BLaER1 (cell line): ENCODE results near the gene ATL3.
A peak's percentile ranks its signal among the peaks of the same experiment; 100 is the strongest.
"Not testable (repeated sequence)": the region's sequence is repeated elsewhere in the genome, so short reads cannot be mapped to it uniquely, and the experiment has no call there.

Experiments used
- H3K27ac ChIP-seq: shearing (Covaris generic); formaldehyde crosslinking; 2 replicates; pipeline ENCODE4 v1.8.1; 2022
- H3K27me3 ChIP-seq: shearing (Covaris generic); formaldehyde crosslinking; 2 replicates; pipeline ENCODE4 v1.8.1; 2022
- H3K36me3 ChIP-seq: shearing (Covaris generic); formaldehyde crosslinking; 2 replicates; pipeline ENCODE4 v1.8.1; 2022
- H3K4me1 ChIP-seq: shearing (Covaris generic); formaldehyde crosslinking; 2 replicates; pipeline ENCODE4 v1.8.1; 2022
- H3K4me2 ChIP-seq: shearing (Covaris generic); formaldehyde crosslinking; 2 replicates; pipeline ENCODE4 v1.8.1; 2022
- H3K4me3 ChIP-seq: shearing (Covaris generic); formaldehyde crosslinking; 2 replicates; pipeline ENCODE4 v1.8.1; 2022
- H3K9ac ChIP-seq: shearing (Covaris generic); formaldehyde crosslinking; 2 replicates; pipeline ENCODE4 v1.8.1; 2022
- H3K9me3 ChIP-seq: shearing (Covaris generic); formaldehyde crosslinking; 2 replicates; pipeline ENCODE4 v1.8.1; 2022
- H4K20me1 ChIP-seq: shearing (Covaris generic); formaldehyde crosslinking; 2 replicates; pipeline ENCODE4 v1.8.1; 2022
- Cebpa-rat ChIP-seq: shearing (Covaris generic); IDR thresholded peaks from 2 replicates; pipeline ENCODE4 v1.8.1; 2022

Gene ATL3

GRCh38 chr11:63708764-63709163, 37.6 kb upstream of the ATL3 start:
- H3K27ac ChIP-seq, result no peak overlapping the region
- no peak overlapping the region for H3K4me3 ChIP-seq
- H3K36me3 ChIP-seq, result peaks cover 32% of the 10 kb centered on the region
- no peaks in the 10 kb centered on the region for H3K9me3 ChIP-seq
- no peak overlapping the region for H3K9ac ChIP-seq
- H4K20me1 ChIP-seq, result peaks cover 90% of the 10 kb centered on the region
- no peaks in the 10 kb centered on the region for H3K27me3 ChIP-seq
- no peaks in the 10 kb centered on the region for H3K4me1 ChIP-seq
- H3K4me2 ChIP-seq, result no peak overlapping the region
- TF ChIP-seq Cebpa-rat, result no peak

GRCh38 chr11:63705526-63705925, 34.4 kb upstream of the ATL3 start:
- Histone ChIP-seq H3K27me3 (no peaks in the 10 kb centered on the region), H4K20me1 (peaks cover 82% of the 10 kb centered on the region)

GRCh38 chr11:63699896-63700295, 28.7 kb upstream of the ATL3 start:
- Histone ChIP-seq H3K27me3 (no peaks in the 10 kb centered on the region), H3K36me3 (peaks cover 19% of the 10 kb centered on the region), H3K9me3 (0 out of 2 replicates have a peak, but pooled peaks cover 5% of the 10 kb centered on the region), H4K20me1 (peaks cover 81% of the 10 kb centered on the region), H3K9ac (no peak overlapping the region), H3K4me1 (peaks cover 24% of the 10 kb centered on the region), H3K4me2 (no peak overlapping the region), H3K4me3 (no peak overlapping the region), H3K27ac (no peak overlapping the region)
- no peak for TF ChIP-seq Cebpa-rat

More at GRCh38 chr11:63705526-63705925, 34.4 kb upstream of the ATL3 start:
- 0 out of 2 replicates have a peak, but pooled peaks cover 5% of the 10 kb centered on the region for H3K9me3 ChIP-seq
- H3K36me3 ChIP-seq, result peaks cover 29% of the 10 kb centered on the region
- H3K4me3 ChIP-seq, result no peak overlapping the region
- no peak overlapping the region for H3K9ac ChIP-seq
- H3K27ac ChIP-seq, result no peak overlapping the region
- TF ChIP-seq Cebpa-rat, result no peak
- no peaks in the 10 kb centered on the region for H3K4me1 ChIP-seq
- H3K4me2 ChIP-seq, result no peak overlapping the region

GRCh38 chr11:63698976-63699733, 28.0 kb upstream of the ATL3 start:
- Histone ChIP-seq H4K20me1 (peaks cover 81% of the 10 kb centered on the region), H3K36me3 (peaks cover 23% of the 10 kb centered on the region), H3K27ac (no peak overlapping the region), H3K27me3 (no peaks in the 10 kb centered on the region), H3K9me3 (0 out of 2 replicates have a peak, but pooled peaks cover 5% of the 10 kb centered on the region), H3K4me3 (no peak overlapping the region), H3K4me1 (peaks cover 24% of the 10 kb centered on the region), H3K9ac (no peak overlapping the region), H3K4me2 (no peak overlapping the region)
- no peak for TF ChIP-seq Cebpa-rat

GRCh38 chr11:63694596-63694995, 23.4 kb upstream of the ATL3 start:
- Histone ChIP-seq H3K4me1 (peaks cover 15% of the 10 kb centered on the region; the same call in 1 of the 2 replicates), H4K20me1 (peaks cover 90% of the 10 kb centered on the region), H3K27ac (no peak overlapping the region), H3K36me3 (peaks cover 25% of the 10 kb centered on the region), H3K27me3 (no peaks in the 10 kb centered on the region), H3K4me3 (no peak overlapping the region), H3K4me2 (no peak overlapping the region), H3K9me3 (no peaks in the 10 kb centered on the region), H3K9ac (no peak overlapping the region)
- TF ChIP-seq Cebpa-rat, result no peak

GRCh38 chr11:63687845-63688244, 16.7 kb upstream of the ATL3 start:
- Histone ChIP-seq H3K27ac (no peak overlapping the region), H3K9me3 (no peaks in the 10 kb centered on the region), H3K4me1 (peaks cover 42% of the 10 kb centered on the region)

GRCh38 chr11:63686926-63687325, 15.8 kb upstream of the ATL3 start:
- H4K20me1 ChIP-seq, result peaks cover 95% of the 10 kb centered on the region
- H3K4me1 ChIP-seq, result peaks cover 44% of the 10 kb centered on the region
- TF ChIP-seq Cebpa-rat, result no peak
- no peak overlapping the region for H3K9ac ChIP-seq
- no peaks in the 10 kb centered on the region for H3K9me3 ChIP-seq
- H3K27me3 ChIP-seq, result no peaks in the 10 kb centered on the region
- H3K36me3 ChIP-seq, result peaks cover 21% of the 10 kb centered on the region
- no peak overlapping the region for H3K4me3 ChIP-seq
- H3K27ac ChIP-seq, result no peak overlapping the region
- no peak overlapping the region for H3K4me2 ChIP-seq

More at GRCh38 chr11:63687845-63688244, 16.7 kb upstream of the ATL3 start:
- peaks cover 95% of the 10 kb centered on the region for H4K20me1 ChIP-seq
- no peak for TF ChIP-seq Cebpa-rat
- H3K27me3 ChIP-seq, result no peaks in the 10 kb centered on the region
- peak overlapping the region; percentile 57 for H3K4me2 ChIP-seq
- H3K4me3 ChIP-seq, result no peak overlapping the region
- H3K36me3 ChIP-seq, result peaks cover 24% of the 10 kb centered on the region
- no peak overlapping the region for H3K9ac ChIP-seq

GRCh38 chr11:63685158-63685721, 14.1 kb upstream of the ATL3 start:
- H3K9me3 ChIP-seq, H3K4me2 ChIP-seq, H3K27me3 ChIP-seq, H3K4me3 ChIP-seq, H3K9ac ChIP-seq, H3K27ac ChIP-seq: not testable (repeated sequence)
- peaks cover 78% of the 10 kb centered on the region for H4K20me1 ChIP-seq
- peaks cover 14% of the 10 kb centered on the region; the same call in 1 of the 2 replicates for H3K36me3 ChIP-seq
- H3K4me1 ChIP-seq, result peaks cover 52% of the 10 kb centered on the region

GRCh38 chr11:63683133-63683991, 12.2 kb upstream of the ATL3 start:
- Histone ChIP-seq H3K4me2 (peak overlapping the region; percentile 92), H3K4me3 (peak overlapping the region; percentile 85), H4K20me1 (peaks cover 59% of the 10 kb centered on the region), H3K9me3 (no peaks in the 10 kb centered on the region), H3K4me1 (peaks cover 49% of the 10 kb centered on the region), H3K27ac (peak overlapping the region; percentile 56; the same call in 1 of the 2 replicates), H3K27me3 (no peaks in the 10 kb centered on the region), H3K9ac (peak overlapping the region; percentile 91), H3K36me3 (peaks cover 14% of the 10 kb centered on the region; the same call in 1 of the 2 replicates)
- no peak for TF ChIP-seq Cebpa-rat
